T-helper 2 cell treated with Interferon-gamma antibody and Interleukin-4, amounts not matched to agents 5 μg/mL and 100 μg/mL, for 36 hours (primary cell): ENCODE results near the gene DIAPH3.

ENCODE experiments used
- DNase-seq: peaks from one replicate; pipeline ENCODE4 v3.0.0; 2021; ENCODE audit warnings: low spot score
- H3K27ac Mint-ChIP-seq: one replicate; pipeline ENCODE4 v1.8.0; 2021; ENCODE audit warnings: mild to moderate bottlenecking, mixed read lengths
- H3K27me3 Mint-ChIP-seq: one replicate; pipeline ENCODE4 v1.8.0; 2021; ENCODE audit warnings: low read depth, mixed read lengths
- H3K36me3 Mint-ChIP-seq: one replicate; pipeline ENCODE4 v1.8.0; 2021; ENCODE audit warnings: low read depth, mixed read lengths
- H3K4me1 Mint-ChIP-seq: one replicate; pipeline ENCODE4 v1.8.0; 2021; ENCODE audit warnings: low read depth, mixed read lengths
- H3K4me3 Mint-ChIP-seq: one replicate; pipeline ENCODE4 v1.8.0; 2022; ENCODE audit warnings: mild to moderate bottlenecking, moderate library complexity, mixed read lengths
- H3K9me3 Mint-ChIP-seq: one replicate; pipeline ENCODE4 v1.8.0; 2021; ENCODE audit warnings: mixed read lengths

The DIAPH3 gene

DNA sequence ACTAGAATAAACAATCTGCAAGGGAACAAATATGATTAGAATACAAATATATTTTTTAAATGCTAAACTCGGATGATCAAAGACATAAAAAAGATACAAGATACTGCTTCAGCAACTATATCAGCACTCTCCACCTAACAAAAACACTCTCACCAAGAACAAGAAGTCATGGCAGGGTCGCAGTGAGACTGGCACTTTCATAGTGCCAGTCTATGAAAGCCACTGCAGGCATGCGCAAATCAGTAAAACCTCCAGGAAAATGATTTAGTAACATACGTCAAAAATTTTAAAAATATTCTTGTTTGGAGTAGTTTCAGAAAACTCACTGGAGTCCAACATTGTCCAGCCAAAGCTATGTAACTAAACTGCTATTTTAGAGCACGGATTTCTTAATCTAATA lies 295.9 kb downstream of the DIAPH3 start:
- Mint-ChIP-seq H3K9me3 (no peaks in the 10 kb centered on the region), H3K27me3 (no peaks in the 10 kb centered on the region), H3K36me3 (no peaks in the 10 kb centered on the region), H3K4me3 (no peak overlapping the region), H3K27ac (no peak overlapping the region), H3K4me1 (no peaks in the 10 kb centered on the region)
- DNase-seq = no peak

DNA sequence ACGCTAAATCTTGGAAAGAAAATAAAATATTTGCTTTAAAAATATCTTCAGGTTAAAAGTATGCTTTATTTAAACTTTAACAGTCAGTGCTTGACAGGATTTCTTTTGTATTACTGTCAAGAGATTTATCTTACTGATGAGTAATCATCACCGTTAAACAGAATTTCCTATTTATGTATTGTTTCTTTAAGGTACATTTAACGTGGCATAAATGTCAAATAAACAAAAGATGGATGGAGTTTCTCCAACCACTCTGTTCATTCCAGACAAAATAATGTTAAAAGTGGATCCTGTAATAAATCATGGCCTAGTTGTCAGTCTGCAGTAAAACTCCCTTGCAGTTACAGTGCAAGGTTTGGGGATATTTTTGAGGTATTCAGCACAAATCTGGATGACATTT lies 298.3 kb downstream of the DIAPH3 start:
- no peak overlapping the region for H3K4me3 Mint-ChIP-seq
- DNase-seq = no peak
- no peak overlapping the region for H3K27ac Mint-ChIP-seq
- no peaks in the 10 kb centered on the region for H3K4me1 Mint-ChIP-seq
- no peaks in the 10 kb centered on the region for H3K9me3 Mint-ChIP-seq
- H3K27me3 Mint-ChIP-seq = no peaks in the 10 kb centered on the region
- no peaks in the 10 kb centered on the region for H3K36me3 Mint-ChIP-seq

GRCh38 chr13:59863621-59864020 lies 300.1 kb downstream of the DIAPH3 start:
- no peak overlapping the region for H3K4me3 Mint-ChIP-seq

DNA sequence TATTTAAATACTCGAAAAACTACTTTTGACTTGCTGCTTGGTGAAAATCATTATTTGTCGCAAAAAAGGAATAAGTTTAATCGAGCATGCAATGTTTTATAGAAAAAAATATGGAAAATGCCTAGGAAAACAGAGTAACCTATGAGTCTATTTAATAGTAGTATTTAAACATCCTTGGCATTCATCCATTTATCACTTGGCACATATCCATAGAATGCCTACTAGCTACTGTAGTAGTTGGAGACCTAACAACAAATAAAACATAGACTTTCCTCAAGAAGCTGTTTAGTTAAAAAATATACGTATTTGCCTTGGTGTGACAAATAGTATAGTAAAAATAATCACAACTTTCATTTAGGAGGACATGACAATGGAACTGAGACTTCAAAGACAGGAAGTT lies 302.1 kb downstream of the DIAPH3 start:
- no peak overlapping the region for H3K4me3 Mint-ChIP-seq
- DNase-seq = no peak
- peaks cover 2% of the 10 kb centered on the region for H3K36me3 Mint-ChIP-seq
- H3K9me3 Mint-ChIP-seq = no peaks in the 10 kb centered on the region
- H3K27me3 Mint-ChIP-seq = no peaks in the 10 kb centered on the region
- H3K27ac Mint-ChIP-seq = no peak overlapping the region
- H3K4me1 Mint-ChIP-seq = no peaks in the 10 kb centered on the region

More at GRCh38 chr13:59863621-59864020, 300.1 kb downstream of the DIAPH3 start:
- H3K36me3 Mint-ChIP-seq = peaks cover 2% of the 10 kb centered on the region
- H3K4me1 Mint-ChIP-seq = no peaks in the 10 kb centered on the region
- H3K27me3 Mint-ChIP-seq = no peaks in the 10 kb centered on the region
- no peak overlapping the region for H3K27ac Mint-ChIP-seq
- H3K9me3 Mint-ChIP-seq = no peaks in the 10 kb centered on the region
- DNase-seq = no peak

- Mint-ChIP-seq H3K27ac (no peak overlapping the region), H3K9me3 (peaks cover 6% of the 10 kb centered on the region), H3K4me1 (peaks cover 4% of the 10 kb centered on the region), H3K36me3 (peaks cover 11% of the 10 kb centered on the region), H3K4me3 (no peak overlapping the region), H3K27me3 (no peaks in the 10 kb centered on the region)
- DNase-seq = no peak
Observed at GRCh38 chr13:59856281-59856810, 307.4 kb downstream of the DIAPH3 start.

GRCh38 chr13:59846845-59847620 lies 316.7 kb downstream of the DIAPH3 start:
- no peak for DNase-seq

DNA sequence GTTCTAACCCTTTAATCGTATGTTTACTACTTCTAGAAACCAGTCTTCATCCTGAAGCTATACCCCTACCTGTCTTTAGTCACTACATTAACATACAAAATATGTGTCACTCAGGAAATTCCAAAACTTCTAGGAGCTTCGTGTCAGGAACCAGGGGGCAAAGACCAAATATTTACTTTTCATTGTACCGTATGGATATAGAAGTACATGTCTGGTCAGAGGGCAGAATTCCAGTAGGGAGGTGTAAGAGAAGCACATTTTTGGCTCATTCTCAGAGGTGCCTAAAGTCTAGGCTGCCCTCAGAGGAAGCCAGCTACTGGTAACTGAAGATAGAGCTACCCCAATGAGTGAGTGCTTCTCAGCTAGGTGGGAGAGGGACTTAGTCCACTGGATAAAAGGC lies 320.7 kb downstream of the DIAPH3 start:
- no peaks in the 10 kb centered on the region for H3K36me3 Mint-ChIP-seq
- no peak overlapping the region for H3K27ac Mint-ChIP-seq
- H3K27me3 Mint-ChIP-seq = no peaks in the 10 kb centered on the region
- no peaks in the 10 kb centered on the region for H3K4me1 Mint-ChIP-seq
- H3K4me3 Mint-ChIP-seq = no peak overlapping the region
- no peak for DNase-seq
- no peaks in the 10 kb centered on the region for H3K9me3 Mint-ChIP-seq

More at GRCh38 chr13:59846845-59847620, 316.7 kb downstream of the DIAPH3 start:
- Mint-ChIP-seq H3K27ac (no peak overlapping the region), H3K27me3 (no peaks in the 10 kb centered on the region), H3K4me3 (no peak overlapping the region), H3K9me3 (peaks cover 8% of the 10 kb centered on the region), H3K4me1 (no peaks in the 10 kb centered on the region), H3K36me3 (peaks cover 5% of the 10 kb centered on the region)

DNA sequence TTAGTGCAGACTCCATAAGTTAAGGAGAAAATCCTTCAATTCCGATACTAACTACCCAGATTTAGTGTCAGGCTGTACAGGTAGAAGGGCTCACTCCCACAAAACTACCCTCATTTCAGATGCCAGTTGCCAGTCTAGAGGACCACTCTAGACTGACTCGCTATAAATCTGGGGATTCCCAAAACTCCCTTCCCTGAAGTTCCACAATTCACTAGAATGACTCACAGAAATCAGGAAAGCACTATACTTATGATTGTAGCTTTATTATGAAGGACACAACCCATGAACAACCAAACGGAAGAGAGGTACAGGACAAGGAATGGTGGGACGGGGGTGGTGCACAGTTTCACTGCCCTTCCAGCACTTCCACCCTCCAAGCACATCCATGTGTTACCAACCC lies 321.2 kb downstream of the DIAPH3 start:
- Mint-ChIP-seq H3K4me1 (no peaks in the 10 kb centered on the region), H3K9me3 (no peaks in the 10 kb centered on the region), H3K36me3 (no peaks in the 10 kb centered on the region), H3K27ac (no peak overlapping the region), H3K27me3 (no peaks in the 10 kb centered on the region), H3K4me3 (no peak overlapping the region)
- no peak for DNase-seq

DNA sequence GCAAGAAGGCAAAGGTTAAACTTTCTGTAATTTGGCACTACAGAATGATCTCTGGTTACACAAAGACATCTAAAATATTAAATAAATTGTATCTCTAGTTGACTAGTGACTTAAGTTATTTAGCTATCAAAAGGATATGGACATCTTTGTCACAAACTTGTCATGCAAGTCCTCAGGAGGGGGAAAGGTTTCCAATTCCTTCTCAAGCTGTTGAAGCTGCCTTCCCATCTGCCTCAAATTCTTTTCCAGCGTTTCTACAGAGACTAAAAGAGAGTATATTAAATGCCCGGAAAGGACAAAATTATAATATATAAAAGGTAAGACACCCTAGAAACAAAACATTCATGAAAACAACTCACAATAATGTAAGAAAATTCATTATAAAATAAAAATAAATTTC lies 324.5 kb downstream of the DIAPH3 start:
- H3K27ac Mint-ChIP-seq = no peak overlapping the region
- H3K36me3 Mint-ChIP-seq = no peaks in the 10 kb centered on the region
- DNase-seq = no peak
- H3K9me3 Mint-ChIP-seq = no peaks in the 10 kb centered on the region
- no peak overlapping the region for H3K4me3 Mint-ChIP-seq
- no peaks in the 10 kb centered on the region for H3K4me1 Mint-ChIP-seq
- no peaks in the 10 kb centered on the region for H3K27me3 Mint-ChIP-seq

DNA sequence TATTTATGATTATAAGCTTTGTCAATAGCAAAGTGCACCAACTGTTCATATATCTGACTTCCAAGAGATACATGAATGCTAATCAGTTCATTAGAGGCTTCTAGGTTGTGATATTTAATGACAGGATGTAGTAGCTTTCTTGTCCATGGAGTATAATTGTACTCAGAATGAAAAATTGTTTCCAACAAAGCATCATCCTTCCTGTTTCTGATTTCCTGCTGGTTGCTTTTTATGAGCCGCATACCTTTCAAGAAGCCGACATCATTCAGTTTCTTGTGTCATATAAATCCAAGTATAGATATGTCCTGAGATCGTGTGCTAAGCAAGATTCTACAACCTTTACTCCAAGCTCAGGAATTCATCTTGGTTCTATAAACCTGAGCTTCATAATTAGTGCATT lies 326.6 kb downstream of the DIAPH3 start:
- DNase-seq = no peak
- Mint-ChIP-seq H3K27me3 (no peaks in the 10 kb centered on the region), H3K9me3 (no peaks in the 10 kb centered on the region), H3K27ac (no peak overlapping the region), H3K4me3 (no peak overlapping the region), H3K4me1 (no peaks in the 10 kb centered on the region), H3K36me3 (peaks cover 2% of the 10 kb centered on the region)

DNA sequence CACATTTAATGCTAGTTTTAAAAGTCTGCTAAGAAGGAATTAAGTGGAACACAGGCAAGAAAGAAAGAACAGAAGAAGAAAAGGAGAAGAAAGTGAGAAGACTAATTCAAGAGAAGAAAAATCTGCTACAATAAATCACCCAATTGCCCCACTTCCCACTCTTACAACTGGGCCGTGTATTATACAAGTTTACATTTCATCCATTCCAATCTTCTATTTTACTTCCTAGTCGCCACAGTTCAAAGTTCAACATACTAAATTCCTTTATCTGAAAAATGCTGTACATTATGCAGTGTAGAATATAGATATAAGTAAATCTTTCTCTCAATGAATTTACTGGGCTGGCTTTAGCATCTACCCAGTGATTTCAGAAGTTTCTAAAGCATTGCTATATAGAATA lies 328.2 kb downstream of the DIAPH3 start:
- peaks cover 2% of the 10 kb centered on the region for H3K36me3 Mint-ChIP-seq
- no peak overlapping the region for H3K4me3 Mint-ChIP-seq
- H3K9me3 Mint-ChIP-seq = no peaks in the 10 kb centered on the region
- H3K27me3 Mint-ChIP-seq = no peaks in the 10 kb centered on the region
- no peak overlapping the region for H3K27ac Mint-ChIP-seq
- H3K4me1 Mint-ChIP-seq = no peaks in the 10 kb centered on the region
- no peak for DNase-seq

- H3K9me3 Mint-ChIP-seq = no peaks in the 10 kb centered on the region
- H3K36me3 Mint-ChIP-seq = peaks cover 2% of the 10 kb centered on the region
- no peak for DNase-seq
- no peaks in the 10 kb centered on the region for H3K4me1 Mint-ChIP-seq
- no peaks in the 10 kb centered on the region for H3K27me3 Mint-ChIP-seq
- H3K27ac Mint-ChIP-seq = no peak overlapping the region
- H3K4me3 Mint-ChIP-seq = no peak overlapping the region
Observed at GRCh38 chr13:59834801-59835200, 328.9 kb downstream of the DIAPH3 start.

- H3K9me3 Mint-ChIP-seq = no peaks in the 10 kb centered on the region
- H3K27ac Mint-ChIP-seq = no peak overlapping the region
- no peak overlapping the region for H3K4me3 Mint-ChIP-seq
Observed at GRCh38 chr13:59829690-59830089, 334.0 kb downstream of the DIAPH3 start.

DNA sequence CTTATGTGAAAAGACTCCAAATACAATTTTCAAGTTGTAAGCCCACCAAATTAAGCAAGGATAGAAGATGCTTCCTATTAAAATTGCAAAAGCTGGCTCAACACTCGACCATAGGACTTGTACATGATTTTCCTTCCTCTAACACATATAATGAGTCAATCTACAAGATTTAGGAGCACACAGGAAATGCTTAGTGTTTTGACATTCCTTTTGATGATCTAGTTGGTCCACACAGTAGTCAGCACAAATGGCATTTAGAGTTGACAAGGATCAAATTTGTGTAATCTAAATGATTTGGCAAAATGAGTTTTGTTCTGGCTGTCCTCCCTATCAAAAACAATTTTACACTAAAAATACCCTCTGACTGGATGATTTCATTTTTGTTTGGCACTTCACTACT lies 340.2 kb downstream of the DIAPH3 start:
- no peaks in the 10 kb centered on the region for H3K9me3 Mint-ChIP-seq
- no peaks in the 10 kb centered on the region for H3K27me3 Mint-ChIP-seq
- no peak overlapping the region for H3K4me3 Mint-ChIP-seq
- no peak for DNase-seq
- H3K27ac Mint-ChIP-seq = no peak overlapping the region
- H3K36me3 Mint-ChIP-seq = no peaks in the 10 kb centered on the region
- H3K4me1 Mint-ChIP-seq = no peaks in the 10 kb centered on the region

More at GRCh38 chr13:59829690-59830089, 334.0 kb downstream of the DIAPH3 start:
- H3K4me1 Mint-ChIP-seq = no peaks in the 10 kb centered on the region
- H3K27me3 Mint-ChIP-seq = no peaks in the 10 kb centered on the region
- peaks cover 2% of the 10 kb centered on the region for H3K36me3 Mint-ChIP-seq
- no peak for DNase-seq

DNA sequence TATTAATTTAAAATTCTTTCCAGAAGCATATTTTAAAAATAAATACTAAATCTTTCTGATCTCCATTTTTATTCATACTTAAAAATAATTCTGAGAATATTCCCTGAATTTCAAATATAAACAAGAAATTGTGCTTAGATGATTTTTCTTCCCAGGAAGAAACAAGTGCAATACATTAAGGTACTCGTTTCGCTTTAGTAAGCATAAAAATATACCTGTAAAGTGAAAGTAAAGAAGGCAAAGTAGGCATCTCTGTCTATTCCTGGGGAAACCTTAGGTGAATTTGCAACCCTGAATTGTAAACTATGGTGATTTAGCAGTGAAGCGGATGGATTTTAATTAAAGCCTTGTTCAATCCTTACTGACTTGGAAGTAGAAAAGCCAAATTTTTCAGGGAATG lies 354.2 kb downstream of the DIAPH3 start:
- Mint-ChIP-seq H3K36me3 (no peaks in the 10 kb centered on the region), H3K4me1 (no peaks in the 10 kb centered on the region), H3K9me3 (no peaks in the 10 kb centered on the region), H3K27me3 (no peaks in the 10 kb centered on the region), H3K27ac (no peak overlapping the region), H3K4me3 (no peak overlapping the region)
- DNase-seq = no peak
